GM12878 (cell line): ENCODE data around the gene ATP6V1A. TPM values are rescaled to one million over a fixed set of nuclear protein-coding genes. Genes with fewer than 3 reads are reported as not detected.
A peak's percentile ranks its signal among the peaks of the same experiment; 100 is the strongest.

Experiments
- BMI1 ChIP-seq: fragments of 450-650 bp; IDR thresholded peaks from 2 replicates; pipeline ENCODE4 v1.6.1; 2016; ENCODE audit warnings: mild to moderate bottlenecking, moderate library complexity, borderline replicate concordance
- CEBPB ChIP-seq, 2 experiments: fragments of 150-350 bp in 1 of 2; IDR thresholded peaks; 2 replicates each; pipeline ENCODE4 v1.6.1; 2012 to 2014; ENCODE audit warnings: low read depth in 2 of 2, low read length in 2 of 2, borderline replicate concordance in 1 of 2, inconsistent platforms in 1 of 2
- CHD1 ChIP-seq: IDR thresholded peaks from 2 replicates; pipeline ENCODE4 v1.6.1; 2012; ENCODE audit warnings: low read depth, low read length, improper control_type of control experiment
- E2F8 ChIP-seq: fragments of 450-650 bp; IDR thresholded peaks from 2 replicates; pipeline ENCODE4 v1.6.1; 2018; ENCODE audit warnings: mild to moderate bottlenecking, low read depth, moderate library complexity; ENCODE audit not compliant: partially characterized antibody
- EED ChIP-seq: sonication (generic); IDR thresholded peaks from 2 replicates; pipeline ENCODE4 v1.6.1; 2016; ENCODE audit warnings: antibody characterized with exemption, low read depth
- FOXM1 ChIP-seq: IDR thresholded peaks from 2 replicates; pipeline ENCODE4 v1.6.1; 2012; ENCODE audit warnings: low read depth, mild to moderate bottlenecking, inconsistent platforms, low read length, moderate library complexity
- GABPA ChIP-seq: IDR thresholded peaks from 2 replicates; pipeline ENCODE4 v1.6.1; 2014; ENCODE audit warnings: antibody characterized with exemption, low read depth, mild to moderate bottlenecking, inconsistent platforms
- HDAC6 ChIP-seq: fragments of 200-600 bp; sonication (generic); IDR thresholded peaks from one replicate; pipeline ENCODE4 v1.8.0; 2017; ENCODE audit warnings: antibody characterized with exemption; ENCODE audit not compliant: unreplicated experiment
- HDGF ChIP-seq: fragments of 450-650 bp; IDR thresholded peaks from 2 replicates; pipeline ENCODE4 v1.6.1; 2016; ENCODE audit warnings: antibody characterized with exemption
- IRF3 ChIP-seq: fragments of 450-650 bp; IDR thresholded peaks from 2 replicates; pipeline ENCODE4 v1.6.1; 2014; ENCODE audit warnings: mild to moderate bottlenecking
- MAX ChIP-seq: IDR thresholded peaks from 2 replicates; pipeline ENCODE4 v1.6.1; 2012; ENCODE audit warnings: low read depth, low read length, improper control_type of control experiment
- NFIC ChIP-seq: IDR thresholded peaks from 2 replicates; pipeline ENCODE4 v1.6.1; 2012; ENCODE audit warnings: low read depth, mild to moderate bottlenecking, inconsistent platforms, low read length, moderate library complexity
- NR2C2 ChIP-seq: IDR thresholded peaks from 2 replicates; pipeline ENCODE4 v1.6.1; 2011; ENCODE audit warnings: borderline replicate concordance, low read depth; ENCODE audit not compliant: control insufficient read depth, insufficient read length
- NR2F1 ChIP-seq: fragments of 450-650 bp; conservative IDR thresholded peaks from 2 replicates; pipeline ENCODE4 v1.6.1; 2017; ENCODE audit warnings: mild to moderate bottlenecking
- PBX3 ChIP-seq: IDR thresholded peaks from 2 replicates; pipeline ENCODE4 v1.6.1; 2011; ENCODE audit warnings: mild to moderate bottlenecking, low read depth, low read length, moderate library complexity; ENCODE audit not compliant: insufficient replicate concordance
- PKNOX1 ChIP-seq: fragments of 450-650 bp; IDR thresholded peaks from 2 replicates; pipeline ENCODE4 v1.6.1; 2016; ENCODE audit warnings: mild to moderate bottlenecking
- RBBP5 ChIP-seq: fragments of 200-600 bp; sonication (generic); conservative IDR thresholded peaks from 2 replicates; pipeline ENCODE4 v1.6.1; 2016
- TBL1XR1 ChIP-seq: IDR thresholded peaks from 2 replicates; pipeline ENCODE4 v1.6.1; 2012; ENCODE audit warnings: low read depth, low read length, improper control_type of control experiment
- TCF12 ChIP-seq: IDR thresholded peaks from 2 replicates; pipeline ENCODE4 v1.6.1; 2011; ENCODE audit warnings: low read depth, mild to moderate bottlenecking, low read length
- ZBTB4 ChIP-seq: fragments of 450-650 bp; formaldehyde crosslinking; IDR thresholded peaks from 2 replicates; pipeline ENCODE4 v1.4.0; 2022; ENCODE audit warnings: mild to moderate bottlenecking, moderate library complexity
- polyA plus RNA-seq, 11 experiments: library from polyadenylated mRNA; depleted of rRNA in 4 of 11; unstranded in 6 of 11; stranded (reverse) in 5 of 11; fragments of >200 nt; fragmentation: Nextera tagmentation in 4 of 11; fragmentation: Illumina TruSeq in 1 of 11; extraction: Ambion mirVana in 4 of 11; extraction: Trizol in 1 of 11; gene quantifications; 1 replicate in 1 of 11; 2 replicates in 10 of 11; pipeline versions ENCODE4 v1.2.1 to v1.2.3, GENCODE V29; 2011 to 2016; ENCODE audit warnings: inconsistent platforms in 2 of 11, missing spikeins in 2 of 11, low read depth in 1 of 11
- total RNA-seq, 4 experiments: library from RNA; depleted of rRNA in 3 of 4; stranded (reverse); fragments of >200 nt in 3 of 4; fragmentation: Illumina TruSeq in 1 of 4; extraction: Trizol in 1 of 4; gene quantifications; 2 replicates each; pipeline versions ENCODE4 v1.2.1 to v1.2.3, GENCODE V29; 2013 to 2021

ATP6V1A gene
- total and polyA plus RNA-seq, 10 of the 15 experiments (the other 5 are each of a cell fraction or from before 2014, with no cell fraction given), result 22.4 to 65.8 (median 47.7) TPM

- TF ChIP-seq MAX (no peak), IRF3 (no peak), NR2F1 (no peak), NR2C2 (no peak), BMI1 (no peak), CHD1 (no peak), TCF12 (no peak), PBX3 (no peak), EED (0 out of 2 replicates have a peak, but pooled peaks have one; percentile 31), RBBP5 (no peak), E2F8 (no peak), GABPA (no peak), HDGF (no peak), PKNOX1 (no peak), CEBPB (IDR thresholded peaks at IDR 0.05; ENCODE audit: borderline replicate concordance in 1 of 2, low read depth in 2 of 2, low read length in 2 of 2) (no peak), FOXM1 (no peak), ZBTB4 (CRISPR knock-in tag) (no peak), HDAC6 (no peak), NFIC (peak; percentile 57; the same call in 1 of the 2 replicates), TBL1XR1 (no peak)
Measured at GRCh38 chr3:113783463-113783862, 36.6 kb downstream of the ATP6V1A start (continued).
